Upper lobe of left lung (tissue), 6 donors: ENCODE results near the gene SLC17A8. TPM values are rescaled to one million over a fixed set of nuclear protein-coding genes. Genes with fewer than 3 reads are reported as not detected.

Source experiments
- ATAC-seq, 2 donors: fragments of 200-7000 bp; cut with Tn5 transposase; one replicate each; pipeline ENCODE4 v1.9.1; 2022; ENCODE audit warnings: mild to moderate bottlenecking in 2 of 2, moderate library complexity in 2 of 2; ENCODE audit not compliant: low FRiP score in 2 of 2
- DNase-seq, 2 donors: peaks; one replicate each; pipeline ENCODE4 v3.0.0-alpha.2; 2019 to 2020
- H3K27ac ChIP-seq, 4 donors: fragments of 200-600 bp; sonication (generic); one replicate each; pipeline ENCODE4 v1.5.1; 2016 to 2019
- H3K27me3 ChIP-seq, 4 donors: fragments of 200-600 bp; sonication (generic); one replicate each; pipeline ENCODE4 v1.5.1; 2017 to 2019
- H3K36me3 ChIP-seq, 4 donors: fragments of 200-600 bp; sonication (generic); one replicate each; pipeline ENCODE4 v1.5.1; 2016 to 2019
- H3K4me1 ChIP-seq, 4 donors: fragments of 200-600 bp; sonication (generic); one replicate each; pipeline ENCODE4 v1.5.1; 2018 to 2019
- H3K4me3 ChIP-seq, 4 donors: fragments of 200-600 bp; sonication (generic); one replicate each; pipeline ENCODE4 v1.5.1; 2017 to 2019; ENCODE audit warnings: mild to moderate bottlenecking in 2 of 4, moderate library complexity in 1 of 4
- H3K9me3 ChIP-seq, 4 donors: fragments of 200-600 bp; sonication (generic); one replicate each; pipeline ENCODE4 v1.5.1; 2018 to 2019
- CTCF ChIP-seq, 6 experiments: fragments of 450-650 bp in 4 of 6; fragments of 200-600 bp in 2 of 6; sonication (generic) in 2 of 6; IDR thresholded peaks; one replicate each; pipeline ENCODE4 v1.5.1; 2016 to 2019; ENCODE audit warnings: antibody characterized with exemption in 6 of 6
- EP300 ChIP-seq, 4 donors: sonication (generic); formaldehyde crosslinking; IDR thresholded peaks; one replicate each; pipeline ENCODE4 v1.5.1; 2017; ENCODE audit warnings: antibody characterized with exemption in 4 of 4, control low read depth in 2 of 4
- POLR2A ChIP-seq, 4 donors: fragments of 450-650 bp; IDR thresholded peaks; one replicate each; pipeline ENCODE4 v1.5.1; 2016 to 2017; ENCODE audit warnings: antibody characterized with exemption in 4 of 4, mild to moderate bottlenecking in 2 of 4
- POLR2AphosphoS5 ChIP-seq, 2 donors: sonication (generic); formaldehyde crosslinking; IDR thresholded peaks; one replicate each; pipeline ENCODE4 v1.5.1; 2017; ENCODE audit warnings: antibody characterized with exemption in 2 of 2
- WGBS, 2 donors: methylation state at CpG; one replicate each; pipeline ENCODE4 v1.1.5; 2017 to 2018; 5-methylcytosine and 5-hydroxymethylcytosine counted together
- total RNA-seq, 6 donors: library from RNA; depleted of rRNA in 4 of 6; stranded (reverse); fragments of >200 nt in 4 of 6; gene quantifications; one replicate each; pipeline versions ENCODE4 v1.1.0 to v1.2.1, GENCODE V29; 2016 to 2021
- donor health status: DM: no; HTN: no; CAD: no; lungs with moderate emphysema.
- donor health status: DM: no; HTN: yes; CAD: no; lungs with severe emphysema.

The SLC17A8 gene
- total RNA-seq, 6 donors from 2014 or later = 0.11 to 0.55 (median 0.36) TPM; not detected in 2

DNA sequence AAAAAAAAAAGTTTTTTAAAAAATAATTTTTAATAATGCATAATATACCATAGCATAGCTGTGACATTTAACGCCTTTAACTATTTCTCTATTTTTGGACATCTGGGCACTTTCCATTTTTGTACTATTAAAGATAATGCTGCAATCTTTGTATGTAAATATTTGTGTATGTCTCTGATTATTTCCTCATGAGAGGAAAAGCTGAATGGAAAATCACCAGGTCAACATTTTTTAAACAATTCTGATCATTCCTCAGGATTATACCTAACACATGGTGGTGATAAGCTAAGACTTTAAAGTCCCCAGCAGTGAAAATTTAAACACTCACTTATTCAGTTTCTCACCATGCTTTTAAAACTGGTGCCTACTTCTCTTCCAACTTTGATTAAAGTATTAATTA is 85.5 kb downstream of the SLC17A8 start:
- WGBS, 2 donors = 83 to 96% methylated on average over 1 of the region's 1 CpG
- no peak for TF ChIP-seq POLR2A (IDR thresholded peaks at IDR 0.05)
- TF ChIP-seq CTCF (IDR thresholded peaks at IDR 0.05) = no peak
- ATAC-seq = no peak

DNA sequence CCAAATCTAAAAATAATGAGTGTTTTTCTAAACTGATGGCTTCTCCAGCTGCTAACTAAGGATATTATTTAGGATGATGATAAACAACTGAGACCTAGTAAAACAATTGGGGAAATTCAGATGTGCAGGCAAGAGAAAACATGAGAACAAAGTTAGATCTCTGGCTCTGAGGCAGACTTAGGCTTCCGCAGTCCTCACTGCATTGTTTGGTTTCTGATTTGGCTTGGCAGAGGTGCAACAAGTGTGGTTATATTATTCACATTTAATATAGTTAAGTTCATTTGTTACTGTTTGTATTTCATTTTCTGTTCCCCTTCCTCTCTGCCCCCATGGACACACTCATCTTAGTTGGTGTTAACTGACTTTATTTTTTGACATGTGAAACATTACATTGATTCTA is 86.6 kb downstream of the SLC17A8 start:
- DNase-seq (no peak), ATAC-seq (no peak)
- Histone ChIP-seq H3K9me3 (no peaks in the 10 kb centered on the region), H3K4me3 (no peak overlapping the region), H3K36me3 (no peaks in the 10 kb centered on the region), H3K4me1 (no peaks in the 10 kb centered on the region), H3K27me3 (no peaks in the 10 kb centered on the region), H3K27ac (no peak overlapping the region)
- TF ChIP-seq EP300 (IDR thresholded peaks at IDR 0.05) (no peak), POLR2A (IDR thresholded peaks at IDR 0.05) (no peak), POLR2AphosphoS5 (IDR thresholded peaks at IDR 0.05) (no peak), CTCF (IDR thresholded peaks at IDR 0.05) (no peak)
- 73 to 88% methylated on average over 1 of the region's 1 CpG for WGBS, 2 donors

More for the DNA sequence above, 85.5 kb downstream of the SLC17A8 start:
- Histone ChIP-seq H3K4me1 (no peaks in the 10 kb centered on the region), H3K9me3 (no peaks in the 10 kb centered on the region), H3K36me3 (no peaks in the 10 kb centered on the region), H3K27ac (no peak overlapping the region), H3K4me3 (no peak overlapping the region), H3K27me3 (no peaks in the 10 kb centered on the region)
- DNase-seq = no peak

GRCh38 chr12:100445081-100445481 is 88.2 kb downstream of the SLC17A8 start:
- DNase-seq = no peak
- no peaks in the 10 kb centered on the region for H3K36me3 ChIP-seq
- no peaks in the 10 kb centered on the region for H3K27me3 ChIP-seq
- WGBS, 2 donors = 67 to 82% methylated on average over 4 of the region's 4 CpGs
- H3K4me3 ChIP-seq = no peak overlapping the region
- no peak for ATAC-seq
- no peak for TF ChIP-seq EP300 (IDR thresholded peaks at IDR 0.05)
- no peak for TF ChIP-seq CTCF (IDR thresholded peaks at IDR 0.05)
- TF ChIP-seq POLR2AphosphoS5 (IDR thresholded peaks at IDR 0.05) = no peak
- no peak for TF ChIP-seq POLR2A (IDR thresholded peaks at IDR 0.05)
- no peaks in the 10 kb centered on the region for H3K4me1 ChIP-seq
- H3K9me3 ChIP-seq = no peaks in the 10 kb centered on the region
- no peak overlapping the region for H3K27ac ChIP-seq

GRCh38 chr12:100447381-100447780 is 90.5 kb downstream of the SLC17A8 start:
- no peaks in the 10 kb centered on the region for H3K9me3 ChIP-seq
- ATAC-seq (no peak), DNase-seq (no peak)
- H3K27ac ChIP-seq = no peak overlapping the region
- H3K4me1 ChIP-seq = no peaks in the 10 kb centered on the region
- no peak for TF ChIP-seq POLR2AphosphoS5 (IDR thresholded peaks at IDR 0.05)
- no peak for TF ChIP-seq CTCF (IDR thresholded peaks at IDR 0.05)
- no peak for TF ChIP-seq EP300 (IDR thresholded peaks at IDR 0.05)
- H3K36me3 ChIP-seq = no peaks in the 10 kb centered on the region
- no peaks in the 10 kb centered on the region for H3K27me3 ChIP-seq
- no peak overlapping the region for H3K4me3 ChIP-seq
- WGBS, 2 donors = 11 to 14% methylated on average over 3 of the region's 3 CpGs

- ATAC-seq = no peak
- no peaks in the 10 kb centered on the region for H3K27me3 ChIP-seq
- DNase-seq = no peak
- no peaks in the 10 kb centered on the region for H3K9me3 ChIP-seq
- H3K4me3 ChIP-seq = no peak overlapping the region
- no peak overlapping the region for H3K27ac ChIP-seq
- no peaks in the 10 kb centered on the region for H3K4me1 ChIP-seq
- TF ChIP-seq EP300 (IDR thresholded peaks at IDR 0.05) (no peak), POLR2AphosphoS5 (IDR thresholded peaks at IDR 0.05) (no peak), CTCF (IDR thresholded peaks at IDR 0.05) (no peak), POLR2A (IDR thresholded peaks at IDR 0.05) (no peak)
- no peaks in the 10 kb centered on the region for H3K36me3 ChIP-seq
- WGBS, 2 donors = 27 to 63% methylated on average over 1 of the region's 1 CpG
Observed at GRCh38 chr12:100448656-100449055, 91.8 kb downstream of the SLC17A8 start.
